ENCODE results near the gene SBF1. TPM values are rescaled to one million over a fixed set of nuclear protein-coding genes. Genes with fewer than 3 reads are reported as not detected.

SBF1 gene
- total and polyA plus RNA-seq, 2 of the 13 experiments (the other 11 are each of a cell fraction or from before 2014, with no cell fraction given), result 31.7 to 40.9 TPM

DNA sequence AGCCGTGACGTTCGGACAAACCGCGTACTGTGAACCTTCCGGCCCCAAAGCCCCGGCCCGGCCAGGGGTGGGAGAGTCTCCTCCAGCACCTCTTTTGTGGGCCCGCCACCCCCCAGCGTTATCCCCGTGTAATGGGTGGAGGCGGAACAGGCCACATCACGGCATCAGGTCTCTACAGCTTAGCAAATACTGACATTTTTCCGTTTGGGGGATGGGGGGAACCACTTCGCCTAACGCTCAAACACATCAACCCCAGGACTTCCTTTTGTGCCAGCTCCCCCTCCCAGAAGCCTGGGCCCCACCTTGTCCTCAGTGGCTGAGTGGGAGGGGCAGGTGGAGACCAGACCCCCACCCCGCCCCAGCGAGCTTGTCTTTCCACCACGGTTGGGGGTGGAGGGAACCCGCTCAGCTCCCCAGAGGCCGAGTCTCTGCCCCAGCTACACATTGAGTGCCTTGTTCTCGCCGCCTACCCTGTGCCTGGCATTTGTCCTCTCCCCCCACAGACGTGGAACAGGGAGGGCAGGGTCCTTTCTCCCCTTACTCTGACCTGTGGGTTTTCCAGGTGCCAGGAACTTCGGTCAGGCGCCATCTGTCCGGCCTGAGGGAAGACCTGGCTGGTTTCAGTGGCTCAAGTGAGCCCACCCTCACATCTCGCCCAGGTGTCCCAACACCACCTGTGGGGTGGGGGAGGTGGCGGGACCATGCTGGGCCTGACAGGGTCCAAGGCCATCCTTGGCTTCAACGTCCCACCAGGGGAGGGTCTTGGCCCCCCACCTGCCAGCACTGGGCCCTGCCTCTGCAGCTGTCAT, 29.6 kb downstream of the SBF1 start (continued):
- TF ChIP-seq, protein P1, sequence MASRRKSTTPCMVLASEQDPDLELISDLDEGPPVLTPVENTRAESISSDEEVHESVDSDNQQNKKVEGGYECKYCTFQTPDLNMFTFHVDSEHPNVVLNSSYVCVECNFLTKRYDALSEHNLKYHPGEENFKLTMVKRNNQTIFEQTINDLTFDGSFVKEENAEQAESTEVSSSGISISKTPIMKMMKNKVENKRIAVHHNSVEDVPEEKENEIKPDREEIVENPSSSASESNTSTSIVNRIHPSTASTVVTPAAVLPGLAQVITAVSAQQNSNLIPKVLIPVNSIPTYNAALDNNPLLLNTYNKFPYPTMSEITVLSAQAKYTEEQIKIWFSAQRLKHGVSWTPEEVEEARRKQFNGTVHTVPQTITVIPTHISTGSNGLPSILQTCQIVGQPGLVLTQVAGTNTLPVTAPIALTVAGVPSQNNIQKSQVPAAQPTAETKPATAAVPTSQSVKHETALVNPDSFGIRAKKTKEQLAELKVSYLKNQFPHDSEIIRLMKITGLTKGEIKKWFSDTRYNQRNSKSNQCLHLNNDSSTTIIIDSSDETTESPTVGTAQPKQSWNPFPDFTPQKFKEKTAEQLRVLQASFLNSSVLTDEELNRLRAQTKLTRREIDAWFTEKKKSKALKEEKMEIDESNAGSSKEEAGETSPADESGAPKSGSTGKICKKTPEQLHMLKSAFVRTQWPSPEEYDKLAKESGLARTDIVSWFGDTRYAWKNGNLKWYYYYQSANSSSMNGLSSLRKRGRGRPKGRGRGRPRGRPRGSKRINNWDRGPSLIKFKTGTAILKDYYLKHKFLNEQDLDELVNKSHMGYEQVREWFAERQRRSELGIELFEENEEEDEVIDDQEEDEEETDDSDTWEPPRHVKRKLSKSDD (CRISPR knock-in tag; IDR thresholded peaks at IDR 0.05; ENCODE audit: low read depth), result 0 out of 2 replicates have a peak, but pooled peaks have one; percentile 46
- no peak for TF ChIP-seq CBFB (CRISPR knock-in tag; IDR thresholded peaks at IDR 0.05)
- TF ChIP-seq ZNF160 (CRISPR knock-in tag; IDR thresholded peaks at IDR 0.05), result 0 out of 2 replicates have a peak, but pooled peaks have one; percentile 24
- TF ChIP-seq ZBTB42 (CRISPR knock-in tag; IDR thresholded peaks at IDR 0.05), result no peak
- no peak for TF ChIP-seq ZNF761 (CRISPR knock-in tag; conservative IDR thresholded peaks at IDR 0.05)
- TF ChIP-seq EEA1 (CRISPR knock-in tag; IDR thresholded peaks at IDR 0.05; ENCODE audit: borderline replicate concordance), result no peak
- TF ChIP-seq, protein P2, sequence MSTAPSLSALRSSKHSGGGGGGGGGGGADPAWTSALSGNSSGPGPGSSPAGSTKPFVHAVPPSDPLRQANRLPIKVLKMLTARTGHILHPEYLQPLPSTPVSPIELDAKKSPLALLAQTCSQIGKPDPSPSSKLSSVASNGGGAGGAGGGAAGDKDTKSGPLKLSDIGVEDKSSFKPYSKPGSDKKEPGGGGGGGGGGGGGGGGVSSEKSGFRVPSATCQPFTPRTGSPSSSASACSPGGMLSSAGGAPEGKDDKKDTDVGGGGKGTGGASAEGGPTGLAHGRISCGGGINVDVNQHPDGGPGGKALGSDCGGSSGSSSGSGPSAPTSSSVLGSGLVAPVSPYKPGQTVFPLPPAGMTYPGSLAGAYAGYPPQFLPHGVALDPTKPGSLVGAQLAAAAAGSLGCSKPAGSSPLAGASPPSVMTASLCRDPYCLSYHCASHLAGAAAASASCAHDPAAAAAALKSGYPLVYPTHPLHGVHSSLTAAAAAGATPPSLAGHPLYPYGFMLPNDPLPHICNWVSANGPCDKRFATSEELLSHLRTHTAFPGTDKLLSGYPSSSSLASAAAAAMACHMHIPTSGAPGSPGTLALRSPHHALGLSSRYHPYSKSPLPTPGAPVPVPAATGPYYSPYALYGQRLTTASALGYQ (CRISPR knock-in tag; IDR thresholded peaks at IDR 0.05), result no peak
- no peak for TF ChIP-seq ZNF552 (CRISPR knock-in tag; IDR thresholded peaks at IDR 0.05; ENCODE audit: borderline replicate concordance)
- TF ChIP-seq MXD4 (CRISPR knock-in tag; IDR thresholded peaks at IDR 0.05), result no peak
- no peak for TF ChIP-seq CREM (IDR thresholded peaks at IDR 0.05)
- no peak for TF ChIP-seq CREM (CRISPR knock-in tag; IDR thresholded peaks at IDR 0.05)
- no peak for TF ChIP-seq STAG1 (CRISPR knock-in tag; IDR thresholded peaks at IDR 0.05)
- TF ChIP-seq ZNF33B (CRISPR knock-in tag; IDR thresholded peaks at IDR 0.05), result 0 out of 2 replicates have a peak, but pooled peaks have one; percentile 18
- TF ChIP-seq, protein P3, sequence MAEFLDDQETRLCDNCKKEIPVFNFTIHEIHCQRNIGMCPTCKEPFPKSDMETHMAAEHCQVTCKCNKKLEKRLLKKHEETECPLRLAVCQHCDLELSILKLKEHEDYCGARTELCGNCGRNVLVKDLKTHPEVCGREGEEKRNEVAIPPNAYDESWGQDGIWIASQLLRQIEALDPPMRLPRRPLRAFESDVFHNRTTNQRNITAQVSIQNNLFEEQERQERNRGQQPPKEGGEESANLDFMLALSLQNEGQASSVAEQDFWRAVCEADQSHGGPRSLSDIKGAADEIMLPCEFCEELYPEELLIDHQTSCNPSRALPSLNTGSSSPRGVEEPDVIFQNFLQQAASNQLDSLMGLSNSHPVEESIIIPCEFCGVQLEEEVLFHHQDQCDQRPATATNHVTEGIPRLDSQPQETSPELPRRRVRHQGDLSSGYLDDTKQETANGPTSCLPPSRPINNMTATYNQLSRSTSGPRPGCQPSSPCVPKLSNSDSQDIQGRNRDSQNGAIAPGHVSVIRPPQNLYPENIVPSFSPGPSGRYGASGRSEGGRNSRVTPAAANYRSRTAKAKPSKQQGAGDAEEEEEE (CRISPR knock-in tag; IDR thresholded peaks at IDR 0.05; ENCODE audit: borderline replicate concordance), result no peak
- 0 out of 2 replicates have a peak, but pooled peaks have one; percentile 22 for TF ChIP-seq POLR2AphosphoS2 (IDR thresholded peaks at IDR 0.05; ENCODE audit: low read depth, low read length)
- TF ChIP-seq ELF3 (CRISPR knock-in tag; IDR thresholded peaks at IDR 0.05), result no peak
- TF ChIP-seq ZNF619 (CRISPR knock-in tag; IDR thresholded peaks at IDR 0.05), result no peak
- peak; percentile 64; the same call in 1 of the 2 replicates for TF ChIP-seq KDM2A (CRISPR knock-in tag; IDR thresholded peaks at IDR 0.05; ENCODE audit: borderline replicate concordance, low read depth)
- TF ChIP-seq HIVEP1 (CRISPR knock-in tag; IDR thresholded peaks at IDR 0.05), result peak; percentile 40; the same call in 1 of the 2 replicates
- TF ChIP-seq HNRNPH1 (optimal IDR thresholded peaks at IDR 0.05; ENCODE audit: low read depth, low read length), result no peak
- TF ChIP-seq ATM (IDR thresholded peaks at IDR 0.05; ENCODE audit: borderline replicate concordance), result no peak
- TF ChIP-seq, protein P4, sequence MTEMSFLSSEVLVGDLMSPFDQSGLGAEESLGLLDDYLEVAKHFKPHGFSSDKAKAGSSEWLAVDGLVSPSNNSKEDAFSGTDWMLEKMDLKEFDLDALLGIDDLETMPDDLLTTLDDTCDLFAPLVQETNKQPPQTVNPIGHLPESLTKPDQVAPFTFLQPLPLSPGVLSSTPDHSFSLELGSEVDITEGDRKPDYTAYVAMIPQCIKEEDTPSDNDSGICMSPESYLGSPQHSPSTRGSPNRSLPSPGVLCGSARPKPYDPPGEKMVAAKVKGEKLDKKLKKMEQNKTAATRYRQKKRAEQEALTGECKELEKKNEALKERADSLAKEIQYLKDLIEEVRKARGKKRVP (CRISPR knock-in tag; IDR thresholded peaks at IDR 0.05), result no peak
- TF ChIP-seq TEAD3 (CRISPR knock-in tag; optimal IDR thresholded peaks at IDR 0.05; ENCODE audit: borderline replicate concordance), result no peak
- TF ChIP-seq JARID2 (CRISPR knock-in tag; IDR thresholded peaks at IDR 0.05; ENCODE audit: insufficient replicate concordance), result no peak

Measured in HepG2 (cell line).